GM23248 (cell line): Measurements from ENCODE around the gene THSD7A.

ENCODE experiments used
- EZH2 ChIP-seq: fragments of 200-600 bp; sonication (generic); IDR thresholded peaks from 2 replicates; pipeline ENCODE4 v1.6.1; 2018; ENCODE audit warnings: antibody characterized with exemption, mild to moderate bottlenecking; ENCODE audit not compliant: insufficient read depth, poor library complexity, severe bottlenecking
- EZH2phosphoT487 ChIP-seq: fragments of 200-600 bp; sonication (generic); IDR thresholded peaks from 2 replicates; pipeline ENCODE4 v1.6.1; 2018; ENCODE audit warnings: antibody characterized with exemption, moderate library complexity, mild to moderate bottlenecking, low read depth; ENCODE audit not compliant: insufficient read depth

GRCh38 chr7:11448323-11448722, 383.7 kb downstream of the THSD7A start:
- no peak for TF ChIP-seq EZH2phosphoT487
- TF ChIP-seq EZH2: no peak
